ENCODE results near the gene HHAT.

DNA sequence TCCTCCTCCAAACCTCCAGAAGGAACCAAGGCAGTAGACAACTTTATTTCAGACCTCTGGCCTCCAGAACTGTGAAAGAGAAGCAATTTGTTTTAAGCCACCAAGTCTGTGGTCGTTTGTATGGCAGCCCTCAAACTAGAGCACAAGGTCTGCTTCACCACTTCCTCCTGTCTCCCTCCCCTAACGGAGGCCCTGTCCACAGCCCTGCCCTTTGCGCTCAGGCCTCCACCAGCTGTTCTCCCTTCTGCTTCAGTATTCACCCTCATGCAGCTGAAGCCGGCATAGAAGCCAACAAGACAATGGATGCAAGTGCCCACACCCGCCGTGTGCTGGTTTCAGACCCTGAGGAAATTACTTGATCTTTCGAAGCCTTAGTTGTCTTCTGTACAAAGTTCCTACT is 364.1 kb downstream of the HHAT start:
- TF ChIP-seq, protein P1, sequence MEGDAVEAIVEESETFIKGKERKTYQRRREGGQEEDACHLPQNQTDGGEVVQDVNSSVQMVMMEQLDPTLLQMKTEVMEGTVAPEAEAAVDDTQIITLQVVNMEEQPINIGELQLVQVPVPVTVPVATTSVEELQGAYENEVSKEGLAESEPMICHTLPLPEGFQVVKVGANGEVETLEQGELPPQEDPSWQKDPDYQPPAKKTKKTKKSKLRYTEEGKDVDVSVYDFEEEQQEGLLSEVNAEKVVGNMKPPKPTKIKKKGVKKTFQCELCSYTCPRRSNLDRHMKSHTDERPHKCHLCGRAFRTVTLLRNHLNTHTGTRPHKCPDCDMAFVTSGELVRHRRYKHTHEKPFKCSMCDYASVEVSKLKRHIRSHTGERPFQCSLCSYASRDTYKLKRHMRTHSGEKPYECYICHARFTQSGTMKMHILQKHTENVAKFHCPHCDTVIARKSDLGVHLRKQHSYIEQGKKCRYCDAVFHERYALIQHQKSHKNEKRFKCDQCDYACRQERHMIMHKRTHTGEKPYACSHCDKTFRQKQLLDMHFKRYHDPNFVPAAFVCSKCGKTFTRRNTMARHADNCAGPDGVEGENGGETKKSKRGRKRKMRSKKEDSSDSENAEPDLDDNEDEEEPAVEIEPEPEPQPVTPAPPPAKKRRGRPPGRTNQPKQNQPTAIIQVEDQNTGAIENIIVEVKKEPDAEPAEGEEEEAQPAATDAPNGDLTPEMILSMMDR (IDR thresholded peaks at IDR 0.05; ENCODE audit: poor library complexity, severe bottlenecking): no peak
- TF ChIP-seq EZH2 (IDR thresholded peaks at IDR 0.05; ENCODE audit: borderline replicate concordance, insufficient read depth, low read length, poor library complexity, severe bottlenecking) (no peak), RAD21 (conservative IDR thresholded peaks at IDR 0.05) (no peak), EP300 (conservative IDR thresholded peaks at IDR 0.05; ENCODE audit: poor library complexity, severe bottlenecking) (no peak)
